Thyroid gland (tissue), 4 donors: Measurements from ENCODE around the gene ITGA5.

Source experiments
- POLR2A ChIP-seq, 2 donors: fragments of 450-650 bp; IDR thresholded peaks; one replicate each; pipeline ENCODE4 v1.6.1; 2017; ENCODE audit warnings: antibody characterized with exemption in 2 of 2, mild to moderate bottlenecking in 2 of 2, moderate library complexity in 1 of 2
- TF ChIP-seq, protein P1 (sequence below), 6 experiments: fragments of 200-600 bp in 3 of 6; fragments of 450-650 bp in 3 of 6; sonication (generic) in 3 of 6; IDR thresholded peaks; one replicate each; pipeline ENCODE4 v1.5.1; 2016 to 2019; ENCODE audit warnings: antibody characterized with exemption in 6 of 6, mild to moderate bottlenecking in 2 of 6, inconsistent platforms in 1 of 6, moderate library complexity in 1 of 6

DNA sequence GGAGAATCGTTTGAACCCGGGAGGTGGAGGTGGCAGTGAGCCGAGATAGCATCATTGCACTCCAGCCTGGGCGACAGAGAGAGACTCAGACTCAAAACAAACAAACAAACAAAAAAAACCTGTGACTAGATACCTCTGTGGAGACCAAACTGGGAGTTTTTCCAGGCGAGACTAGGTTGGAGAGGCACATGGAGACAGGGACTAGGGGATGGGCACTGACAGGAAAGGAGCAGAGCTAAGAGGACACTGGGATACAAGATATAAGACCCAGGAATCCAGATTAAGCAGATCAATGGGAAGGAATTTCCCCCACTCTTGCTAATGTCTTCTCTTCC, 4.7 kb upstream of the ITGA5 start:
- no peak for TF ChIP-seq POLR2A (IDR thresholded peaks at IDR 0.05)
- TF ChIP-seq, protein P1, sequence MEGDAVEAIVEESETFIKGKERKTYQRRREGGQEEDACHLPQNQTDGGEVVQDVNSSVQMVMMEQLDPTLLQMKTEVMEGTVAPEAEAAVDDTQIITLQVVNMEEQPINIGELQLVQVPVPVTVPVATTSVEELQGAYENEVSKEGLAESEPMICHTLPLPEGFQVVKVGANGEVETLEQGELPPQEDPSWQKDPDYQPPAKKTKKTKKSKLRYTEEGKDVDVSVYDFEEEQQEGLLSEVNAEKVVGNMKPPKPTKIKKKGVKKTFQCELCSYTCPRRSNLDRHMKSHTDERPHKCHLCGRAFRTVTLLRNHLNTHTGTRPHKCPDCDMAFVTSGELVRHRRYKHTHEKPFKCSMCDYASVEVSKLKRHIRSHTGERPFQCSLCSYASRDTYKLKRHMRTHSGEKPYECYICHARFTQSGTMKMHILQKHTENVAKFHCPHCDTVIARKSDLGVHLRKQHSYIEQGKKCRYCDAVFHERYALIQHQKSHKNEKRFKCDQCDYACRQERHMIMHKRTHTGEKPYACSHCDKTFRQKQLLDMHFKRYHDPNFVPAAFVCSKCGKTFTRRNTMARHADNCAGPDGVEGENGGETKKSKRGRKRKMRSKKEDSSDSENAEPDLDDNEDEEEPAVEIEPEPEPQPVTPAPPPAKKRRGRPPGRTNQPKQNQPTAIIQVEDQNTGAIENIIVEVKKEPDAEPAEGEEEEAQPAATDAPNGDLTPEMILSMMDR (IDR thresholded peaks at IDR 0.05), result no peak
